ENCODE measurements around the gene PPP1R3F.
"Not testable (repeated sequence)": the region's sequence is repeated elsewhere in the genome, so short reads cannot be mapped to it uniquely, and the experiment has no call there.

PPP1R3F gene

DNA sequence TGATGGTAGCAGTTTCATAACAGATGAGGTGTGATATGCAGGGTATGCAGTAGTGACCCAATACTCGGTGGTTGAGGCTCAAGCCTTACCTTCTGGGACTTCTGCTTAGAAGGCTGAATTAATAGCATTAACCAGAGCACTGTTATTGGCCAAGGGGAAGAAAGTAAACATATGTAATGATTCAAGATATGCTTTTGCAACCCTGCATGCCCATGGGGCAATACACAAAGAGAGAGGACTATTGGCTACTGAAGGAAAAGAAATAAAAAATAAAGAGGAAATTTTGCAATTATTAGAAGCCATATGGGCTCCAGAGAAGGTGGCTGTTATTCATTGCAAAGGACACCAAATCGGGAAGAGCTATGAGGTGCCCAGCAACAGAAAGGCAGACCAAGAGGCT is 42.6 kb downstream of the PPP1R3F start:
- no peak for DNase-seq (ENCODE audit: low read depth, low spot score)

DNA sequence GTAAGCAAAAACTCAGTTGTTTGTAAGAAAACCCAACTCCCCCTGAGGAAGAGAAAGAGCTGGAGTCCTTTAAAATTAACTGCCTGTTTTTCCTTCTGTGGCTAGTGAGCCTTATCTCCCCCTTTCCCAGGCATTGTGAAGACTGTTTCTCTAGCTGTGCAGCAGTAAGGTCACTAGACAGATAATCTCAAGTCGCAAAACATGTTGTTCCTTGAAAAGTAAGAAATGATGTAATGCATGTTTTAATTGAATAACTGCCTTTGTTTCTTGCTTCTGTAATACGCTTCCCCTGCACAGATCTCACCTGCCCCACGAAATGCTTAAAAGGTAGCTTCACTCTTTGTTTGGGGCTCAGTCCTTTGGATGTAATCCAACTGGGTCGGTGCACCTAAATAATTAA is 46.5 kb downstream of the PPP1R3F start:
- no peak for DNase-seq (ENCODE audit: low read depth, low spot score)

DNA sequence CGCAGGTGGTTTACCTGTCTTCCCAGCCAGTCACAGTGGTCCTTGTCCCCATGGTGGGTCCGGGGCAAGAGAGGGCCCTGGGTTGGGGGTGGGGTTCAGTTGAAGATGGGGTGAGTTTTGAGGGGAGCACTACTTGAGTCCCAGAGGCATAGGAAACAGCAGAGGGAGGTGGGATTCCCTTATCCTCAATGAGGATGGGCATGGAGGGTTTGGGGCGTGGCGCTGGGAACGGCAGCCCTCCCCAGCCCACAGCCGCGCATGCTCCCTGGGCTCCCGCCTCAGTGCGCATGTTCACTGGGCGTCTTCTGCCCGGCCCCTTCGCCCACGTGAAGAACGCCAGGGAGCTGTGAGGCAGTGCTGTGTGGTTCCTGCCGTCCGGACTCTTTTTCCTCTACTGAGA is 52.1 kb downstream of the PPP1R3F start, which contains the start of gene GAGE12J:
Gene GAGE12J, plus strand, starts transcription at position 301 of the 400 bp plus-strand sequence. CDS start 1,157 bp downstream, outside the sequence.
- DNase-seq (ENCODE audit: low read depth, low spot score): not testable (repeated sequence)

DNA sequence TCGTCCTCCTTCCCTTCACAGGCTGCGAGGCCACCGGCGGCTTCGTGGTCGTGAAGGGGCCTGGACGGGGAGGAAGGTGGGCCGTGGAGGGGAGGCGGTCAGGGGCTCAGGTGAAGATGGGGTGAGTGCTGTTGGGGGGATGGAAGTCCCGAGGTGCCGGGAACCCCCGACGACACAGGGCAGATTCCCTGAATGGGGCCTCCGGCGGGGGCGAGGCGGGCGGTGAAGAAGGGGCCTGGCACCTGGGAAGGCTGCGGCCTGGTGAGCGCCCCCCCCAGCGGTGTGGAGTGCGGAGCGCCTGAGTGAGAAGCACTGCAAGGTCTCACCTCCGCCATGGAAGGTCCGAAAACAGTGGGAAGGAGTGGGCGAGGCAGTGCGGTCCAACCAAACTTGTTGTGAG is 52.7 kb downstream of the PPP1R3F start:
- DNase-seq (ENCODE audit: low read depth, low spot score): not testable (repeated sequence)

DNA sequence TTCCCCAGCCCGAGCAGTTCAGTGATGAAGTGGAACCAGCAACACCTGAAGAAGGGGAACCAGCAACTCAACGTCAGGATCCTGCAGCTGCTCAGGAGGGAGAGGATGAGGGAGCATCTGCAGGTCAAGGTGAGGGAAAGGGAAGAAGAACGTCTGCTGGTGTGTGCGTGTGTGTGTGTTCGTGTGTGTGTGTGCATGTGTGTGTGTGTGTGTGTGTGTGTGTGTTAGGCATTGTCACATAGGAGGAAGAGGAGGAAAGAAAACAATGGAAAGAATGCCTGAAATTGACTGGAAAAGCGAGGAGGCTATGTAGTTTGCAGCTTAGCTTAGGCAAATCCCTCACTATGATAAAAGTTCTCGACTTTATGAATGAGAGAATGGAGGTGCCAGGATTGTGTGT is 54.1 kb downstream of the PPP1R3F start:
- not testable (repeated sequence) for DNase-seq (ENCODE audit: low read depth, low spot score)

DNA sequence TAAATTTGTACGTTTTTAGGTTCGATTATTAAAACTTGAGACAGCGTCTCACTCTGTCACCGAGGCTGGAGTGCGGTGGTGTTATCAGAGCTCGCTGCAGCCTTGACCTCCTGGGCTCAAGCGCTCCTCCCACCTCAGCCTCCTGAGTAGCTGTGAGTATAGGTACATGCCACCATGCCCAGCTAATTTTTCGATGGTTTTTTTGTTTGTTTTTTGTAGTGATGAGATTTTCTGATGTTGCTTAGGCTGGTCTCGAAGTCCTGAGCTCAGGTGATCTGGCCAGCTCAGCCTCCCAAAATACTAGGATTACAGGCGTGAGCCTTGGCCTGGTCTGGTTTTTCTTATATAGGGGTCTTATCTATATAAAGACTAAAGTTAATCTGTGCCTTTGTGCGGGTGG is 60.8 kb downstream of the PPP1R3F start:
- not testable (repeated sequence) for DNase-seq (ENCODE audit: low read depth, low spot score)

DNA sequence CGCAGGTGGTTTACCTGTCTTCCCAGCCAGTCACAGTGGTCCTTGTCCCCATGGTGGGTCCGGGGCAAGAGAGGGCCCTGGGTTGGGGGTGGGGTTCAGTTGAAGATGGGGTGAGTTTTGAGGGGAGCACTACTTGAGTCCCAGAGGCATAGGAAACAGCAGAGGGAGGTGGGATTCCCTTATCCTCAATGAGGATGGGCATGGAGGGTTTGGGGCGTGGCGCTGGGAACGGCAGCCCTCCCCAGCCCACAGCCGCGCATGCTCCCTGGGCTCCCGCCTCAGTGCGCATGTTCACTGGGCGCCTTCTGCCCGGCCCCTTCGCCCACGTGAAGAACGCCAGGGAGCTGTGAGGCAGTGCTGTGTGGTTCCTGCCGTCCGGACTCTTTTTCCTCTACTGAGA is 61.7 kb downstream of the PPP1R3F start, which contains the start of gene GAGE13:
Gene GAGE13, plus strand, starts transcription at position 301 of the 400 bp plus-strand sequence. CDS start 1,156 bp downstream, outside the sequence.
- DNase-seq (ENCODE audit: low read depth, low spot score): not testable (repeated sequence)

DNA sequence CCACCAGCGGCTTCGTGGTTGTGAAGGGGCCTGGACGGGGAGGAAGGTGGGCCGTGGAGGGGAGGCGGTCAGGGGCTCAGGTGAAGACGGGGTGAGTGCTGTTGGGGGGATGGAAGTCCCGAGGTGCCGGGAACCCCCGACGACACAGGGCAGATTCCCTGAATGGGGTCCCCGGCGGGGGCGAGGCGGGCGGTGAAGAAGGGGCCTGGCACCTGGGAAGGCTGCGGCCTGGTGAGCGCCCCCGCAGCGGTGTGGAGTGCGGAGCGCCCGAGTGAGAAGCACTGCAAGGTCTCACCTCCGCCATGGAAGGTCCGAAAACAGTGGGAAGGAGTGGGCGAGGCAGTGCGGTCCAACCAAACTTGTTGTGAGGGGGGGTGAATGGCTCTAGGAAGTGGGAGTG is 62.2 kb downstream of the PPP1R3F start:
- DNase-seq (ENCODE audit: low read depth, low spot score): not testable (repeated sequence)
